ENCODE results near the gene CTNNA2. TPM values are rescaled to one million over a fixed set of nuclear protein-coding genes. Genes with fewer than 3 reads are reported as not detected.

The CTNNA2 gene
- total RNA-seq, 1 donor from 2014 or later, result 43.5 TPM

DNA sequence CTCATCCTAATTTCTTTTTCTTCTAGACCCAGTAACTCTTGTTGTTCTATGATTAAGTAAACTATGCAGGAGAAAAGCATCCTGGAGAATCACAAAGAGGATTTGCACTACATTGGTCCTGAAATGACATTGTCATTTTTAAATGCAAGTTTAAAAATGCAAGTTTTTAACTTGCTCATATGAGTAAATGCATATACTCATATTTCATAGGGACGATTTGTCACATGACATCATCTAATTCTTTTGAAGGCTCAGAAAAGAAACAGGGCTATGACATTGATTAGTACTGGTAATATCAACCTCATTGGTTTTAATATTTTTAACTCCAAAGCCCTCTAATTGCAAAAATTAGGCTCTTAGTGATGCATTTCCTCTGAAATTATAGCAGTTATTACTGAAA lies 467.3 kb downstream of the CTNNA2 start:
- Mint-ChIP-seq H3K27me3 (ENCODE audit: insufficient read depth, low read depth) (no peaks in the 10 kb centered on the region), H3K4me3 (no peak overlapping the region), H3K4me1 (peaks cover 3% of the 10 kb centered on the region), H3K9me3 (no peaks in the 10 kb centered on the region), H3K36me3 (no peaks in the 10 kb centered on the region), H3K27ac (no peak overlapping the region)
- Histone ChIP-seq H3K9ac (no peak overlapping the region), H3F3A (ENCODE audit: low read depth) (no peaks in the 10 kb centered on the region), H3K36me3 (no peaks in the 10 kb centered on the region), H3K4me2 (no peak overlapping the region), H3K9me3 (ENCODE audit: low read depth) (no peaks in the 10 kb centered on the region), H4K20me1 (ENCODE audit: low read depth) (no peaks in the 10 kb centered on the region), H2AFZ (replicated peaks) (no peak overlapping the region), H3K27ac (no peak overlapping the region), H3K4me1 (peaks cover 8% of the 10 kb centered on the region), H3K27me3 (no peaks in the 10 kb centered on the region), H3K79me2 (ENCODE audit: low read depth) (no peaks in the 10 kb centered on the region), H3K4me3 (no peak overlapping the region)
- TF ChIP-seq, protein P1, sequence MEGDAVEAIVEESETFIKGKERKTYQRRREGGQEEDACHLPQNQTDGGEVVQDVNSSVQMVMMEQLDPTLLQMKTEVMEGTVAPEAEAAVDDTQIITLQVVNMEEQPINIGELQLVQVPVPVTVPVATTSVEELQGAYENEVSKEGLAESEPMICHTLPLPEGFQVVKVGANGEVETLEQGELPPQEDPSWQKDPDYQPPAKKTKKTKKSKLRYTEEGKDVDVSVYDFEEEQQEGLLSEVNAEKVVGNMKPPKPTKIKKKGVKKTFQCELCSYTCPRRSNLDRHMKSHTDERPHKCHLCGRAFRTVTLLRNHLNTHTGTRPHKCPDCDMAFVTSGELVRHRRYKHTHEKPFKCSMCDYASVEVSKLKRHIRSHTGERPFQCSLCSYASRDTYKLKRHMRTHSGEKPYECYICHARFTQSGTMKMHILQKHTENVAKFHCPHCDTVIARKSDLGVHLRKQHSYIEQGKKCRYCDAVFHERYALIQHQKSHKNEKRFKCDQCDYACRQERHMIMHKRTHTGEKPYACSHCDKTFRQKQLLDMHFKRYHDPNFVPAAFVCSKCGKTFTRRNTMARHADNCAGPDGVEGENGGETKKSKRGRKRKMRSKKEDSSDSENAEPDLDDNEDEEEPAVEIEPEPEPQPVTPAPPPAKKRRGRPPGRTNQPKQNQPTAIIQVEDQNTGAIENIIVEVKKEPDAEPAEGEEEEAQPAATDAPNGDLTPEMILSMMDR (IDR thresholded peaks at IDR 0.05), result no peak
- no peak for TF ChIP-seq EZH2phosphoT487 (IDR thresholded peaks at IDR 0.05)
- no peak for TF ChIP-seq EZH2 (IDR thresholded peaks at IDR 0.05)
- no peak for DNase-seq (ENCODE audit: low spot score)

DNA sequence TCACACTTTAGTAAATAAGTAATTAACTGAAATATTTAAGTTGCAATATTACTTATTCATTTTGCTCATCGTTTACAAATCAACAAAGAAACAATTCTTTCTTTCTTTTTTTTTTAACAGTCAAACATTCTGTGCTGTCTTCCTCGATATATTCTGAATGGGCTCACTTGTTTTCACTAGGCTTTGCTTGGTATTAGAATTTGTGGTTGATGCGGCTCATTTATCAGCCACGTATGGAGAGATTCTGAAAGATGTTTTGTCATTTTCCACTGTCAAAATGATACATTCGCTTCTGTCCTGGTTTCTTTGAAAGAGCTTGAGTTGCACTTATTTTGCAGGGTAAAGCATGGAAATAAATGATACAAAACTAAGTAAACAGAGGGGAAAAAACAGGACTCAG lies 468.0 kb downstream of the CTNNA2 start:
- TF ChIP-seq EZH2 (IDR thresholded peaks at IDR 0.05), result no peak
- TF ChIP-seq EZH2phosphoT487 (IDR thresholded peaks at IDR 0.05), result no peak
- TF ChIP-seq, protein P1 (IDR thresholded peaks at IDR 0.05), result no peak
- Histone ChIP-seq H3K27me3 (no peaks in the 10 kb centered on the region), H3K79me2 (ENCODE audit: low read depth) (no peaks in the 10 kb centered on the region), H3K4me3 (no peak overlapping the region), H3K27ac (no peak overlapping the region), H3K4me1 (peaks cover 6% of the 10 kb centered on the region), H3K36me3 (no peaks in the 10 kb centered on the region), H4K20me1 (ENCODE audit: low read depth) (no peaks in the 10 kb centered on the region), H2AFZ (replicated peaks) (no peak overlapping the region), H3K9ac (no peak overlapping the region), H3K4me2 (no peak overlapping the region), H3F3A (ENCODE audit: low read depth) (no peaks in the 10 kb centered on the region), H3K9me3 (ENCODE audit: low read depth) (no peaks in the 10 kb centered on the region)
- Mint-ChIP-seq H3K27ac (no peak overlapping the region), H3K4me3 (no peak overlapping the region), H3K4me1 (peaks cover 3% of the 10 kb centered on the region), H3K9me3 (no peaks in the 10 kb centered on the region), H3K27me3 (ENCODE audit: insufficient read depth, low read depth) (no peaks in the 10 kb centered on the region), H3K36me3 (no peaks in the 10 kb centered on the region)
- DNase-seq (ENCODE audit: low spot score), result no peak

DNA sequence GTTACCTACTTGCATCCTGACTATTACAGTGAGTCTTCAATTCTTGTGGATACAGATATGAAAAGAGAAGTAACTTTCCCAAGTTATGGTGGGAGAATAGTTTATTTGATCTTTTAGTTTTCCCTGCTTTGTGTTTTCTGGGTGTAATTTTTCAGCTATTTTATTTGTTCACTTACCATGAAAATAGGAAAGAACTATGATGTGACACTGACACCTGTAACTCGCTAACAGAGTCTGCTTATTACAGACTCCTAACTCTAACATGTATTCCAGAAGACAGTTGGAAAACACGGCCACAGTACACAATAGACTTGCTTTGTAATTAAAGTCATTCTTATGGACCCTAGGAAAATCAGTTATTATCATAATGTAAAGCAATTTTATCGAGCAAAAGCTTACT lies 468.5 kb downstream of the CTNNA2 start:
- no peak overlapping the region for H3K27ac Mint-ChIP-seq
- no peak overlapping the region for H2AFZ ChIP-seq (replicated peaks)
- no peak overlapping the region for H3K9ac ChIP-seq
- no peak for TF ChIP-seq EZH2 (IDR thresholded peaks at IDR 0.05)
- TF ChIP-seq, protein P1 (IDR thresholded peaks at IDR 0.05), result no peak
- TF ChIP-seq EZH2phosphoT487 (IDR thresholded peaks at IDR 0.05), result no peak
- peaks cover 3% of the 10 kb centered on the region for H3K4me1 Mint-ChIP-seq
- H3K27ac ChIP-seq, result no peak overlapping the region
- H3K36me3 ChIP-seq, result no peaks in the 10 kb centered on the region
- no peak overlapping the region for H3K4me2 ChIP-seq
- no peaks in the 10 kb centered on the region for H4K20me1 ChIP-seq (ENCODE audit: low read depth)
- H3K27me3 Mint-ChIP-seq (ENCODE audit: insufficient read depth, low read depth), result no peaks in the 10 kb centered on the region
- peaks cover 1% of the 10 kb centered on the region for H3K4me1 ChIP-seq
- H3K36me3 Mint-ChIP-seq, result no peaks in the 10 kb centered on the region
- H3K9me3 ChIP-seq (ENCODE audit: low read depth), result no peaks in the 10 kb centered on the region
- no peak overlapping the region for H3K4me3 ChIP-seq
- no peaks in the 10 kb centered on the region for H3K79me2 ChIP-seq (ENCODE audit: low read depth)
- H3K9me3 Mint-ChIP-seq, result no peaks in the 10 kb centered on the region
- H3K4me3 Mint-ChIP-seq, result no peak overlapping the region
- no peaks in the 10 kb centered on the region for H3F3A ChIP-seq (ENCODE audit: low read depth)
- no peak for DNase-seq (ENCODE audit: low spot score)
- no peaks in the 10 kb centered on the region for H3K27me3 ChIP-seq

All from neural progenitor cell (in vitro differentiated cells).